GM18873 (cell line): Measurements from ENCODE around the gene ATP6V1A.
A peak's percentile ranks its signal among the peaks of the same experiment; 100 is the strongest.
"Not testable (repeated sequence)": the region's sequence is repeated elsewhere in the genome, so short reads cannot be mapped to it uniquely, and the experiment has no call there.

Source experiments
- ATAC-seq: cut with Tn5 transposase; IDR thresholded peaks from one replicate; pipeline ENCODE4 v1.9.1; 2021; ENCODE audit warnings: mild to moderate bottlenecking, moderate library complexity, moderate number of reproducible peaks; ENCODE audit not compliant: unreplicated experiment, low FRiP score

The ATP6V1A gene

GRCh38 chr3:113812854-113813253 lies 66.0 kb downstream of the ATP6V1A start:
- ATAC-seq: no peak

GRCh38 chr3:113819866-113820265 lies 73.0 kb downstream of the ATP6V1A start:
- no peak for ATAC-seq

GRCh38 chr3:113825090-113825489 lies 78.3 kb downstream of the ATP6V1A start:
- peak; percentile 65 for ATAC-seq

- ATAC-seq: no peak
Measured at GRCh38 chr3:113828600-113828999, 81.8 kb downstream of the ATP6V1A start.

- no peak for ATAC-seq
Measured at GRCh38 chr3:113829576-113830354, 82.9 kb downstream of the ATP6V1A start.

GRCh38 chr3:113831103-113831355 lies 84.2 kb downstream of the ATP6V1A start:
- ATAC-seq: no peak

GRCh38 chr3:113832477-113833164 lies 85.8 kb downstream of the ATP6V1A start:
- ATAC-seq: peak; percentile 58

- no peak for ATAC-seq
Measured at GRCh38 chr3:113834983-113835382, 88.1 kb downstream of the ATP6V1A start.

GRCh38 chr3:113838631-113839209 lies 91.9 kb downstream of the ATP6V1A start, which contains the start of gene GRAMD1C:
Gene GRAMD1C, plus strand, starts transcription at chr3:113838788. Its CDS starts 122 bp downstream, at chr3:113838910.
- ATAC-seq: peak; percentile 89

- no peak for ATAC-seq
Measured at GRCh38 chr3:113839551-113839950, 92.7 kb downstream of the ATP6V1A start.

- no peak for ATAC-seq
Measured at GRCh38 chr3:113844622-113845222, 97.9 kb downstream of the ATP6V1A start.

- no peak for ATAC-seq
Measured at GRCh38 chr3:113847247-113847646, 100.4 kb downstream of the ATP6V1A start.

- no peak for ATAC-seq
Measured at GRCh38 chr3:113847664-113848461, 101.0 kb downstream of the ATP6V1A start.

GRCh38 chr3:113849071-113849470 lies 102.2 kb downstream of the ATP6V1A start:
- ATAC-seq: not testable (repeated sequence)

- ATAC-seq: not testable (repeated sequence)
Measured at GRCh38 chr3:113849841-113850240, 103.0 kb downstream of the ATP6V1A start.

GRCh38 chr3:113850391-113850790 lies 103.6 kb downstream of the ATP6V1A start:
- not testable (repeated sequence) for ATAC-seq

GRCh38 chr3:113852506-113852905 lies 105.7 kb downstream of the ATP6V1A start:
- no peak for ATAC-seq
